Measurements from ENCODE around the gene RAB44.

RAB44 gene

DNA sequence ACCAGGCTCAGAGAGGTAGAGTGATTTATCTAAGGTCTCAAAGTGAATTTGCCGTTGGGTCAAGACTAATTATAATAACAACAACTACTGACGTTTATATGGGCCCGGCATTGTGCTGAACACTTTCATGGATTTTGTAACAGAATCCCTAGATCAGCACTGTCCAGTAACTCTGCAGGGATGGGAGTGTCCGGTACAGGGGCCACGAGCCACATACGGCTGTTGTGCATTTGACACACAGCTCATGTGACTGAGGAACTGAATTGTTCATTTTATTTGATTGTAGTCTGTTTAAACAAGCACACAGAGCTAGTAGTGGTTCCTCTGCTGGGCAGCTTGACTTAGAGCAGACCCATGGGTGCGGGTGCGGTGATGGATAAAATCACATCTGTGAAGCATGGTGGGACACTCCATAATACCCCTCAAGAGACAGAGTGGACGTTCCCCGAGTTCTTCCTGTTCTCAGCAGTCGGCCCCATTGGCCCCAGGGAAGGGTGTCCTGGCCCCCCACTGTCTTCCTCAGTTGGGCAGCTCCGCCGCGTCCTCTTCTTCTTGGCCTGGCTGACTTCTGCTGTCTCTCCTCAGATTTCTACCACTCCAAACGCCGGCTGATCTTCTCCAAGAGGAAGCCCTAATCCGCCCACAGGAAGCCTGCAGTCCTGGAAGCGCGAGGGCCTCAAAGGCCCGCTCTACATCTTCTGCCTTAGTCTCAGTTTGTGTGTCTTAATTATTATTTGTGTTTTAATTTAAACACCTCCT is 12.3 kb upstream of the RAB44 start:
- Histone ChIP-seq H3K4me1 (ENCODE audit: insufficient read depth, insufficient read length) (peaks cover 3% of the 10 kb centered on the region), H3K27me3 (ENCODE audit: insufficient read depth, insufficient read length) (peaks cover 2% of the 10 kb centered on the region), H3K9ac (ENCODE audit: insufficient read length, low read depth) (no peak overlapping the region), H3K4me3 (ENCODE audit: insufficient read length, low read depth) (no peak overlapping the region), H3K36me3 (ENCODE audit: insufficient read depth, insufficient read length, low read length) (peaks cover 45% of the 10 kb centered on the region), H3K9me3 (ENCODE audit: insufficient read depth, low read length) (no peaks in the 10 kb centered on the region)
- TF ChIP-seq ZNF274 (IDR thresholded peaks at IDR 0.05; ENCODE audit: low read depth, low read length), result no peak
- no peak for TF ChIP-seq YY1 (IDR thresholded peaks at IDR 0.05; ENCODE audit: insufficient read depth, insufficient read length)
- no peak for TF ChIP-seq SUZ12 (IDR thresholded peaks at IDR 0.05; ENCODE audit: extremely low read depth, insufficient read depth, insufficient read length)
- no peak for DNase-seq (ENCODE audit: low read depth, low spot score)

DNA sequence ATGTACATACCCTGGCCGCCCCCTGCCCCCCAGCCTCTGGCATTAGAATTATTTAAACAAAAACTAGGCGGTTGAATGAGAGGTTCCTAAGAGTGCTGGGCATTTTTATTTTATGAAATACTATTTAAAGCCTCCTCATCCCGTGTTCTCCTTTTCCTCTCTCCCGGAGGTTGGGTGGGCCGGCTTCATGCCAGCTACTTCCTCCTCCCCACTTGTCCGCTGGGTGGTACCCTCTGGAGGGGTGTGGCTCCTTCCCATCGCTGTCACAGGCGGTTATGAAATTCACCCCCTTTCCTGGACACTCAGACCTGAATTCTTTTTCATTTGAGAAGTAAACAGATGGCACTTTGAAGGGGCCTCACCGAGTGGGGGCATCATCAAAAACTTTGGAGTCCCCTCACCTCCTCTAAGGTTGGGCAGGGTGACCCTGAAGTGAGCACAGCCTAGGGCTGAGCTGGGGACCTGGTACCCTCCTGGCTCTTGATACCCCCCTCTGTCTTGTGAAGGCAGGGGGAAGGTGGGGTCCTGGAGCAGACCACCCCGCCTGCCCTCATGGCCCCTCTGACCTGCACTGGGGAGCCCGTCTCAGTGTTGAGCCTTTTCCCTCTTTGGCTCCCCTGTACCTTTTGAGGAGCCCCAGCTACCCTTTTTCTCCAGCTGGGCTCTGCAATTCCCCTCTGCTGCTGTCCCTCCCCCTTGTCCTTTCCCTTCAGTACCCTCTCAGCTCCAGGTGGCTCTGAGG is 11.5 kb upstream of the RAB44 start:
- Histone ChIP-seq H3K27me3 (ENCODE audit: insufficient read depth, insufficient read length) (no peaks in the 10 kb centered on the region), H3K4me1 (ENCODE audit: insufficient read depth, insufficient read length) (peaks cover 3% of the 10 kb centered on the region), H3K9ac (ENCODE audit: insufficient read length, low read depth) (no peak overlapping the region), H3K9me3 (ENCODE audit: insufficient read depth, low read length) (no peaks in the 10 kb centered on the region), H3K4me3 (ENCODE audit: insufficient read length, low read depth) (no peak overlapping the region), H3K36me3 (ENCODE audit: insufficient read depth, insufficient read length, low read length) (peaks cover 45% of the 10 kb centered on the region)
- TF ChIP-seq SUZ12 (IDR thresholded peaks at IDR 0.05; ENCODE audit: extremely low read depth, insufficient read depth, insufficient read length), result no peak
- no peak for TF ChIP-seq ZNF274 (IDR thresholded peaks at IDR 0.05; ENCODE audit: low read depth, low read length)
- no peak for TF ChIP-seq YY1 (IDR thresholded peaks at IDR 0.05; ENCODE audit: insufficient read depth, insufficient read length)
- no peak for DNase-seq (ENCODE audit: low read depth, low spot score)

DNA sequence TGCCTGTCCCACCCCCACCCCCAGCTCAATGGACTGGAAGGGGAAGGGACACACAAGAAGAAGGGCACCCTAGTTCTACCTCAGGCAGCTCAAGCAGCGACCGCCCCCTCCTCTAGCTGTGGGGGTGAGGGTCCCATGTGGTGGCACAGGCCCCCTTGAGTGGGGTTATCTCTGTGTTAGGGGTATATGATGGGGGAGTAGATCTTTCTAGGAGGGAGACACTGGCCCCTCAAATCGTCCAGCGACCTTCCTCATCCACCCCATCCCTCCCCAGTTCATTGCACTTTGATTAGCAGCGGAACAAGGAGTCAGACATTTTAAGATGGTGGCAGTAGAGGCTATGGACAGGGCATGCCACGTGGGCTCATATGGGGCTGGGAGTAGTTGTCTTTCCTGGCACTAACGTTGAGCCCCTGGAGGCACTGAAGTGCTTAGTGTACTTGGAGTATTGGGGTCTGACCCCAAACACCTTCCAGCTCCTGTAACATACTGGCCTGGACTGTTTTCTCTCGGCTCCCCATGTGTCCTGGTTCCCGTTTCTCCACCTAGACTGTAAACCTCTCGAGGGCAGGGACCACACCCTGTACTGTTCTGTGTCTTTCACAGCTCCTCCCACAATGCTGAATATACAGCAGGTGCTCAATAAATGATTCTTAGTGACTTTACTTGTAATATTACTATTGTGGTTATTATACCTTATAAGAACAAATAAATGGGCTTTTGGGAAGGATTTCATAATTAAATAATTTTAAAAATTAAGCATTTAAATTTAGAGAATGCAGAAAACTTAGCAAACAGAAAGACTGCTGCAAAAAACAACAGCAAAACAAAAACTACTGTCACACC is 10.7 kb upstream of the RAB44 start:
- TF ChIP-seq ZNF274 (IDR thresholded peaks at IDR 0.05; ENCODE audit: low read depth, low read length) (no peak), YY1 (IDR thresholded peaks at IDR 0.05; ENCODE audit: insufficient read depth, insufficient read length) (no peak), SUZ12 (IDR thresholded peaks at IDR 0.05; ENCODE audit: extremely low read depth, insufficient read depth, insufficient read length) (no peak)
- DNase-seq (ENCODE audit: low read depth, low spot score), result no peak
- H3K9ac ChIP-seq (ENCODE audit: insufficient read length, low read depth), result no peak overlapping the region
- no peak overlapping the region for H3K4me3 ChIP-seq (ENCODE audit: insufficient read length, low read depth)
- H3K9me3 ChIP-seq (ENCODE audit: insufficient read depth, low read length), result no peaks in the 10 kb centered on the region
- H3K36me3 ChIP-seq (ENCODE audit: insufficient read depth, insufficient read length, low read length), result peaks cover 45% of the 10 kb centered on the region
- H3K4me1 ChIP-seq (ENCODE audit: insufficient read depth, insufficient read length), result peaks cover 3% of the 10 kb centered on the region
- H3K27me3 ChIP-seq (ENCODE audit: insufficient read depth, insufficient read length), result no peaks in the 10 kb centered on the region

DNA sequence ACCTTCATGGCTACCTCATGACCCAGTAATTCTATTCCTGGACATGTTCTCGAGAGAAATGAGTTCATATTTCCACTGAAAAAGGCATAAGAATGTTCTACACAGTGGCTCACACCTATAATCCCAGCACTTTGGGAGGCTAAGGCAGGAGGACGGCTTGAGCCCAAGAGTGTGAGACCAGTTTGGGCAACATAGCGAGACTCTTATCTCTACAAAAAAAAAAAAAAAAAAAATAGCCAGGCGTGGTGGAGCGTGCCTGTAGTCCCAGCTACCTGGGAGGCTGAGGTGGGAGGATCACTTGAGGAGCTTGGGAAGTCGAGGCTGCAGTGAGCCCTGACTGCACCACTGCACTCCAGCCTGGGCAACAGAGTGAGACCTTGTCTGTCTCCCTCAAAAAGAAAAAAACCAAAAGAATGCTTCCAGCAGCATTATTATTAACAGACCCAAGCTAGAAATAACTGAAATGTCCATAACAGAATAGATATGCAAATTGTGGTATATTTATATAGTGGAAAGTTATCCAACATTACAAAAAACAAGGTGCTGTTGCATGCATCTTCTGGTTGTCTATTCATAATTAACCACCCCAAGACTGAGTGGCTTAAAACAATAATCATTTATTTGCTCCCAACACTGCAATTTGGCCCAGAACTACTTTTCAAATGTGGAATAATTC is 9.4 kb upstream of the RAB44 start:
- Histone ChIP-seq H3K4me1 (ENCODE audit: insufficient read depth, insufficient read length) (no peaks in the 10 kb centered on the region), H3K27me3 (ENCODE audit: insufficient read depth, insufficient read length) (no peaks in the 10 kb centered on the region), H3K4me3 (ENCODE audit: insufficient read length, low read depth) (no peak overlapping the region), H3K9me3 (ENCODE audit: insufficient read depth, low read length) (no peaks in the 10 kb centered on the region), H3K9ac (ENCODE audit: insufficient read length, low read depth) (no peak overlapping the region), H3K36me3 (ENCODE audit: insufficient read depth, insufficient read length, low read length) (peaks cover 36% of the 10 kb centered on the region)
- TF ChIP-seq SUZ12 (IDR thresholded peaks at IDR 0.05; ENCODE audit: extremely low read depth, insufficient read depth, insufficient read length), result no peak
- TF ChIP-seq ZNF274 (IDR thresholded peaks at IDR 0.05; ENCODE audit: low read depth, low read length), result no peak
- no peak for TF ChIP-seq YY1 (IDR thresholded peaks at IDR 0.05; ENCODE audit: insufficient read depth, insufficient read length)
- no peak for DNase-seq (ENCODE audit: low read depth, low spot score)

DNA sequence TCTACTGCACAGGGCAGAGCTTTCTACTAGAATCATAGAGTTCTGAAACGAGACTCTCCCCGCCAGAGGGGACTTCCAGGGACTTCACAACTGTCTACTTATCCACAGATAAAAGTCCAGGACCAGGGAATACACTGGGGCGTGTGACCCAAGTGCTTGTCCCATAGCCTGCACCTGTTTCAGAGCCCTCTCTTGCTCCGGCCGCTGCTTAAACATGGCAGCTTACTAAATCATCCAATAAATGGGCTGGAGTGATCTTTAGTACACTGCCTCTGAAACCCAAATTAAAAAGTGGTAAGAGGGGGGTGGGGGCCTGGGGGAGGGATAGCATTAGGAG is 8.9 kb upstream of the RAB44 start:
- H3K9ac ChIP-seq (ENCODE audit: insufficient read length, low read depth), result no peak overlapping the region
- TF ChIP-seq SUZ12 (IDR thresholded peaks at IDR 0.05; ENCODE audit: extremely low read depth, insufficient read depth, insufficient read length), result no peak
- TF ChIP-seq YY1 (IDR thresholded peaks at IDR 0.05; ENCODE audit: insufficient read depth, insufficient read length), result no peak
- TF ChIP-seq ZNF274 (IDR thresholded peaks at IDR 0.05; ENCODE audit: low read depth, low read length), result no peak
- H3K4me3 ChIP-seq (ENCODE audit: insufficient read length, low read depth), result no peak overlapping the region
- no peaks in the 10 kb centered on the region for H3K27me3 ChIP-seq (ENCODE audit: insufficient read depth, insufficient read length)
- H3K4me1 ChIP-seq (ENCODE audit: insufficient read depth, insufficient read length), result no peaks in the 10 kb centered on the region
- H3K9me3 ChIP-seq (ENCODE audit: insufficient read depth, low read length), result no peaks in the 10 kb centered on the region
- DNase-seq (ENCODE audit: low read depth, low spot score), result no peak
- H3K36me3 ChIP-seq (ENCODE audit: insufficient read depth, insufficient read length, low read length), result peaks cover 32% of the 10 kb centered on the region

DNA sequence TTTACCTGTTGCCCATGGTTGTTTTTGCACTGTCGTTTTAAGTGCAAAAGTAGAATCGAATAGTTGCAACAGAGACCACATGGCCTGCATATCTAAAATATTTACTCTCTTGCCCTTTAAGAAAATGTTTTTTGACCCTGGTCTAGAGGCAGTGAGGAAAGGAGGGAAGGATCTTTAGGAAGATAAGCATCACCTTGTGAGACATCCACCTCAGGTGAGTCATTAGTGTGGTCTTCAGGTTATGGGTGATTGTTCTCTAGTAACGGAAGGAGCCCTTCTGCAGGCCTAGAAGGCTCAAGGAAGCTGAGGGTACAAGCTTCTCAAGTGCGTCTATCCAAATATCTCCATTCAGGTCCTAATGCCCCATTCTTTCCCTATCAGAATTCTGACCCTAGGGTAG is 6.6 kb upstream of the RAB44 start:
- Histone ChIP-seq H3K27me3 (ENCODE audit: insufficient read depth, insufficient read length) (no peaks in the 10 kb centered on the region), H3K36me3 (ENCODE audit: insufficient read depth, insufficient read length, low read length) (peaks cover 11% of the 10 kb centered on the region), H3K4me3 (ENCODE audit: insufficient read length, low read depth) (no peak overlapping the region), H3K9ac (ENCODE audit: insufficient read length, low read depth) (no peak overlapping the region), H3K9me3 (ENCODE audit: insufficient read depth, low read length) (no peaks in the 10 kb centered on the region), H3K4me1 (ENCODE audit: insufficient read depth, insufficient read length) (no peaks in the 10 kb centered on the region)
- no peak for DNase-seq (ENCODE audit: low read depth, low spot score)
- no peak for TF ChIP-seq SUZ12 (IDR thresholded peaks at IDR 0.05; ENCODE audit: extremely low read depth, insufficient read depth, insufficient read length)
